Testis (tissue), 2 donors: ENCODE measurements around the gene SLC3A2.

ENCODE experiments used
- POLR2A ChIP-seq: fragments of 450-650 bp; IDR thresholded peaks from one replicate; pipeline ENCODE4 v1.6.1; 2017; ENCODE audit warnings: antibody characterized with exemption, mild to moderate bottlenecking, moderate library complexity
- TF ChIP-seq, protein P1 (sequence below), 3 experiments: fragments of 450-650 bp in 2 of 3; fragments of 200-600 bp in 1 of 3; sonication (generic) in 1 of 3; IDR thresholded peaks; one replicate each; pipeline ENCODE4 v1.5.1; 2016 to 2019; ENCODE audit warnings: antibody characterized with exemption in 3 of 3, mild to moderate bottlenecking in 2 of 3, moderate library complexity in 1 of 3

DNA sequence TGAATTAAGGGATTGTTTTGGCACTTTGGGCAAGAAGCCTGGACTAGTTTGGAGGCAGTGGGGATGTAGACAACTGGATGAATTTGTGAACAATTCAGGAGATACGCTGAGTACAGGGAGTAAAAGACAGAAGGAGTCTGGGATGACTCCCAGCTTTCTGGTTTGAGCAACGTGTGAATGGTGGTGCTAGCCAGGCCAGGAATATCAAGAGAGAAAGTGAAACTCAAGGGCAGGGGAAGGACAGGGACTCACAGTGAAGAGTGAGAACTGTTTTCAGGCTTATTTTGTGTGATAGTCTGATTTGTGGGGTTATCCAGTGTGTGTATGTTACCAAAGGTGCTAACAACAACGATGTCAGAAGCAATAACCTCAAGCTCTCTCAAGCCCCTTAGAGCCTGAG, 24.6 kb downstream of the SLC3A2 start:
- TF ChIP-seq, protein P1, sequence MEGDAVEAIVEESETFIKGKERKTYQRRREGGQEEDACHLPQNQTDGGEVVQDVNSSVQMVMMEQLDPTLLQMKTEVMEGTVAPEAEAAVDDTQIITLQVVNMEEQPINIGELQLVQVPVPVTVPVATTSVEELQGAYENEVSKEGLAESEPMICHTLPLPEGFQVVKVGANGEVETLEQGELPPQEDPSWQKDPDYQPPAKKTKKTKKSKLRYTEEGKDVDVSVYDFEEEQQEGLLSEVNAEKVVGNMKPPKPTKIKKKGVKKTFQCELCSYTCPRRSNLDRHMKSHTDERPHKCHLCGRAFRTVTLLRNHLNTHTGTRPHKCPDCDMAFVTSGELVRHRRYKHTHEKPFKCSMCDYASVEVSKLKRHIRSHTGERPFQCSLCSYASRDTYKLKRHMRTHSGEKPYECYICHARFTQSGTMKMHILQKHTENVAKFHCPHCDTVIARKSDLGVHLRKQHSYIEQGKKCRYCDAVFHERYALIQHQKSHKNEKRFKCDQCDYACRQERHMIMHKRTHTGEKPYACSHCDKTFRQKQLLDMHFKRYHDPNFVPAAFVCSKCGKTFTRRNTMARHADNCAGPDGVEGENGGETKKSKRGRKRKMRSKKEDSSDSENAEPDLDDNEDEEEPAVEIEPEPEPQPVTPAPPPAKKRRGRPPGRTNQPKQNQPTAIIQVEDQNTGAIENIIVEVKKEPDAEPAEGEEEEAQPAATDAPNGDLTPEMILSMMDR (IDR thresholded peaks at IDR 0.05) = no peak
- no peak for TF ChIP-seq POLR2A
